IMR-90 (cell line): ENCODE measurements around the gene CPNE4. TPM values are rescaled to one million over a fixed set of nuclear protein-coding genes. Genes with fewer than 3 reads are reported as not detected.
"Not testable (repeated sequence)": the region's sequence is repeated elsewhere in the genome, so short reads cannot be mapped to it uniquely, and the experiment has no call there.

Source experiments
- ATAC-seq: fragments of 200-7000 bp; cut with Tn5 transposase; 2 replicates; pipeline ENCODE4 v1.9.1; 2020; ENCODE audit warnings: low read depth, mild to moderate bottlenecking, moderate library complexity
- BruUV-seq: library from RNA; stranded (reverse); fragments of 400-500 nt; replicated peaks from 2 replicates; lab custom pipeline; 2021; lab: Mats Ljungman, UMichigan
- CTCF ChIA-PET: fragments of 300-600 bp; formaldehyde crosslinking; extraction: SDS; loops from one replicate; lab custom pipeline; 2021; ENCODE audit warnings: antibody characterized with exemption; lab: Yijun Ruan, JAX
- POLR2A ChIA-PET: fragments of 300-600 bp; sonication (Branson Sonifier 250); formaldehyde crosslinking; loops from one replicate; lab custom pipeline; 2022; ENCODE audit warnings: antibody characterized with exemption; ENCODE audit not compliant: unreplicated experiment; lab: Charles Lee
- DNase-seq: peaks from one replicate; pipeline ENCODE4 v3.0.0; 2013
- H2AFZ ChIP-seq: replicated peaks from 2 replicates; pipeline ENCODE3; 2013; ENCODE audit warnings: low read length, mild to moderate bottlenecking; ENCODE audit not compliant: poor library complexity
- H2AK5ac ChIP-seq: 2 replicates; pipeline ENCODE4 v1.6.1; 2013; ENCODE audit warnings: low read depth, low read length, inconsistent platforms
- H2AK9ac ChIP-seq: replicated peaks from 2 replicates; pipeline ENCODE3; 2013; ENCODE audit warnings: mild to moderate bottlenecking, low read depth, low read length, moderate library complexity; ENCODE audit not compliant: poor library complexity
- H2BK120ac ChIP-seq: 2 replicates; pipeline ENCODE4 v1.6.1; 2013; ENCODE audit warnings: low read depth, low read length, inconsistent platforms
- H2BK15ac ChIP-seq: 3 replicates; pipeline ENCODE4 v1.6.1; 2013; ENCODE audit warnings: low read depth, low read length, inconsistent platforms
- H2BK20ac ChIP-seq: 2 replicates; pipeline ENCODE4 v1.6.1; 2013; ENCODE audit warnings: low read depth, mild to moderate bottlenecking, inconsistent platforms, low read length, moderate library complexity
- H2BK5ac ChIP-seq: 2 replicates; pipeline ENCODE4 v1.6.1; 2013; ENCODE audit warnings: mild to moderate bottlenecking, low read depth, low read length, inconsistent platforms; ENCODE audit not compliant: poor library complexity, severe bottlenecking
- H3K14ac ChIP-seq: replicated peaks from 2 replicates; pipeline ENCODE4 v1.6.1; 2013; ENCODE audit warnings: low read depth, low read length, inconsistent platforms
- H3K18ac ChIP-seq: 2 replicates; pipeline ENCODE4 v1.6.1; 2013; ENCODE audit warnings: low read depth, low read length, control low read depth
- H3K23ac ChIP-seq: 2 replicates; pipeline ENCODE4 v1.6.1; 2013; ENCODE audit warnings: low read depth, low read length, inconsistent platforms
- H3K27ac ChIP-seq: 2 replicates; pipeline ENCODE4 v1.5.1; 2013; ENCODE audit warnings: mild to moderate bottlenecking, control low read depth, low read length; ENCODE audit not compliant: insufficient read depth
- H3K27me3 ChIP-seq: 2 replicates; pipeline ENCODE4 v1.6.1; 2013; ENCODE audit warnings: low read length; ENCODE audit not compliant: control insufficient read depth, insufficient read depth
- H3K36me3 ChIP-seq: 2 replicates; pipeline ENCODE4 v1.6.1; 2013; ENCODE audit warnings: low read length, mixed read lengths; ENCODE audit not compliant: control insufficient read depth, insufficient read depth
- H3K4ac ChIP-seq: 2 replicates; pipeline ENCODE4 v1.6.1; 2013; ENCODE audit warnings: low read depth, low read length, inconsistent platforms
- H3K4me1 ChIP-seq: 2 replicates; pipeline ENCODE4 v1.6.1; 2013; ENCODE audit warnings: low read length, mixed read lengths; ENCODE audit not compliant: control insufficient read depth, insufficient read depth
- H3K4me2 ChIP-seq: 2 replicates; pipeline ENCODE4 v1.6.1; 2013; ENCODE audit warnings: low read depth, mild to moderate bottlenecking, control low read depth, low read length, moderate library complexity
- H3K4me3 ChIP-seq: 2 replicates; pipeline ENCODE4 v1.5.1; 2013; ENCODE audit warnings: low read depth, mild to moderate bottlenecking, control low read depth, low read length, moderate library complexity; ENCODE audit not compliant: insufficient read depth
- H3K56ac ChIP-seq: 2 replicates; pipeline ENCODE4 v1.6.1; 2013; ENCODE audit warnings: low read length, inconsistent platforms; ENCODE audit not compliant: insufficient read depth; ENCODE audit errors: extremely low read depth
- H3K79me1 ChIP-seq, 2 experiments: 2 replicates each; pipeline ENCODE4 v1.6.1; 2013; ENCODE audit warnings: low read length in 2 of 2, inconsistent platforms in 1 of 2, low read depth in 1 of 2
- H3K9ac ChIP-seq: 2 replicates; pipeline ENCODE4 v1.6.1; 2013; ENCODE audit warnings: low read depth, low read length, control low read depth
- H3K9me1 ChIP-seq: 2 replicates; pipeline ENCODE4 v1.6.1; 2013; ENCODE audit warnings: low read length, inconsistent platforms; ENCODE audit not compliant: insufficient read depth
- H3K9me3 ChIP-seq: 2 replicates; pipeline ENCODE4 v1.6.1; 2013; ENCODE audit warnings: low read length; ENCODE audit not compliant: control insufficient read depth, insufficient read depth
- H4K20me1 ChIP-seq: 2 replicates; pipeline ENCODE4 v1.6.1; 2013; ENCODE audit warnings: low read length, inconsistent platforms; ENCODE audit not compliant: insufficient read depth
- H4K5ac ChIP-seq: 2 replicates; pipeline ENCODE4 v1.6.1; 2013; ENCODE audit warnings: mild to moderate bottlenecking, low read depth, low read length, control low read depth
- H4K8ac ChIP-seq, 2 experiments: 2 replicates each; pipeline ENCODE4 v1.6.1; 2013; ENCODE audit warnings: low read depth in 2 of 2, low read length in 2 of 2, control low read depth in 1 of 2, inconsistent platforms in 1 of 2
- H4K91ac ChIP-seq: 2 replicates; pipeline ENCODE4 v1.6.1; 2013; ENCODE audit warnings: low read depth, low read length, inconsistent platforms; ENCODE audit not compliant: insufficient read depth
- WGBS, 2 experiments: methylation state at CpG; one replicate each; pipeline versions ENCODE4 v1.1.5 to v1.1.7; 2013; ENCODE audit warnings: missing lambda C conversion rate in 2 of 2; ENCODE audit not compliant: insufficient read length in 1 of 2; ENCODE audit errors: extremely low coverage in 2 of 2; 5-methylcytosine and 5-hydroxymethylcytosine counted together
- dilution Hi-C: fragments of 300-500 bp; cut with HindIII; formaldehyde crosslinking; loops from one replicate; pipeline ENCODE4 v1.14.3; 2018; ENCODE audit warnings: low sequenced_read_pairs; ENCODE audit not compliant: unreplicated experiment
- in situ Hi-C: fragments of 300-500 bp; cut with MboI; formaldehyde crosslinking; loops from 3 replicates; pipeline ENCODE4 v1.14.3; 2019; ENCODE audit warnings: low sequenced_read_pairs, inconsistent platforms, mixed read lengths
- intact Hi-C: fragments of 100-400 bp; cut with micrococcal nuclease; formaldehyde crosslinking; loops from 2 replicates; pipeline ENCODE4 v1.10.0; 2022
- polyA plus RNA-seq, 3 experiments: library from polyadenylated mRNA; depleted of rRNA; stranded (reverse); fragments of >200 nt; gene quantifications; 2 replicates each; pipeline ENCODE4 v1.2.3, GENCODE V29; 2012; ENCODE audit warnings: low replicate concordance in 1 of 3
- total RNA-seq: library from RNA; depleted of rRNA; stranded (reverse); fragments of >200 nt; gene quantifications from 2 replicates; pipeline ENCODE4 v1.2.3, GENCODE V29; 2012

The CPNE4 gene
- total and polyA plus RNA-seq, 2 of the 4 experiments (the other 2 are of a cell fraction): not detected

GRCh38 chr3:131885871-131886270 lies 148.9 kb downstream of the CPNE4 start:
- H3K79me1 ChIP-seq, H4K5ac ChIP-seq, POLR2A ChIA-PET, H3K27ac ChIP-seq, H4K8ac ChIP-seq, H3K23ac ChIP-seq, H3K14ac ChIP-seq, H2AFZ ChIP-seq, H2BK20ac ChIP-seq, dilution Hi-C loops, BruUV-seq, H3K18ac ChIP-seq, H4K91ac ChIP-seq, H3K4ac ChIP-seq, H2AK5ac ChIP-seq, H3K56ac ChIP-seq, H4K20me1 ChIP-seq, DNase-seq, H3K27me3 ChIP-seq, H3K9me1 ChIP-seq, H2BK120ac ChIP-seq, H3K9me3 ChIP-seq, H2BK15ac ChIP-seq, CTCF ChIA-PET, H3K9ac ChIP-seq, H3K4me2 ChIP-seq, H2AK9ac ChIP-seq, intact Hi-C loops, H3K4me1 ChIP-seq, in situ Hi-C loops, H3K4me3 ChIP-seq, H2BK5ac ChIP-seq, H3K36me3 ChIP-seq, ATAC-seq: not testable (repeated sequence)
- 17% methylated on average over 1 of the region's 4 CpGs; no CpG with 5 or more reads in 1 of the 2 experiments for WGBS, 2 experiments
